Natural killer cell (primary cell): ENCODE results near the gene KIF5C. TPM values are rescaled to one million over a fixed set of nuclear protein-coding genes. Genes with fewer than 3 reads are reported as not detected.

Experiments
- ATAC-seq, 3 donors: fragments of 150-1000 bp in 2 of 3; fragments of 200-7000 bp in 1 of 3; cut with Tn5 transposase; 1 replicate in 1 of 3; 2 replicates in 2 of 3; pipeline ENCODE4 v1.10.0; 2021; ENCODE audit warnings: mild to moderate bottlenecking in 2 of 3, moderate library complexity in 2 of 3
- DNase-seq, 2 donors: peaks; one replicate each; pipeline versions ENCODE4 v3.0.0 to v3.0.0-alpha.2; 2013 to 2021; ENCODE audit warnings: mixed read lengths in 1 of 2
- H3K27ac ChIP-seq: one replicate; pipeline ENCODE4 v1.5.1; 2013; ENCODE audit warnings: mild to moderate bottlenecking, low read length
- H3K27me3 ChIP-seq: one replicate; pipeline ENCODE4 v1.6.1; 2013; ENCODE audit warnings: low read length; ENCODE audit not compliant: control insufficient read depth, insufficient read depth
- H3K36me3 ChIP-seq: one replicate; pipeline ENCODE4 v1.6.1; 2013; ENCODE audit warnings: low read length; ENCODE audit not compliant: control insufficient read depth, insufficient read depth
- H3K4me1 ChIP-seq: one replicate; pipeline ENCODE4 v1.6.1; 2013; ENCODE audit warnings: low read length; ENCODE audit not compliant: control insufficient read depth, insufficient read depth
- H3K4me3 ChIP-seq: one replicate; pipeline ENCODE4 v1.5.1; 2013; ENCODE audit warnings: low read length
- H3K9me3 ChIP-seq: one replicate; pipeline ENCODE4 v1.6.1; 2013; ENCODE audit warnings: low read length; ENCODE audit not compliant: control insufficient read depth, insufficient read depth
- H3K27ac Mint-ChIP-seq, 2 donors: one replicate each; pipeline ENCODE4 v1.8.0; 2022; ENCODE audit warnings: mild to moderate bottlenecking in 2 of 2, mixed read lengths in 2 of 2, moderate library complexity in 1 of 2
- H3K27me3 Mint-ChIP-seq, 2 donors: one replicate each; pipeline ENCODE4 v1.8.0; 2022; ENCODE audit warnings: low read depth in 2 of 2, mixed read lengths in 2 of 2
- H3K36me3 Mint-ChIP-seq: one replicate; pipeline ENCODE4 v1.8.0; 2022; ENCODE audit warnings: mixed read lengths
- H3K4me1 Mint-ChIP-seq, 2 donors: one replicate each; pipeline ENCODE4 v1.8.0; 2022; ENCODE audit warnings: mixed read lengths in 2 of 2
- H3K4me3 Mint-ChIP-seq: one replicate; pipeline ENCODE4 v1.8.0; 2022; ENCODE audit warnings: mild to moderate bottlenecking, moderate library complexity, mixed read lengths
- H3K9me3 Mint-ChIP-seq, 2 donors: one replicate each; pipeline ENCODE4 v1.8.0; 2022; ENCODE audit warnings: mixed read lengths in 2 of 2
- CTCF ChIP-seq: fragments of 200-600 bp; IDR thresholded peaks from one replicate; pipeline ENCODE4 v1.8.0; 2022; ENCODE audit warnings: antibody characterized with exemption
- WGBS: methylation state at CpG from one replicate; pipeline ENCODE4 v1.1.7; 2013; ENCODE audit warnings: missing lambda C conversion rate; ENCODE audit not compliant: insufficient coverage; 5-methylcytosine and 5-hydroxymethylcytosine counted together
- intact Hi-C: fragments of 100-400 bp; cut with micrococcal nuclease; formaldehyde crosslinking; loops from one replicate; pipeline ENCODE4 v1.14.2; 2022
- total RNA-seq, 4 donors: library from RNA; stranded (reverse); fragments of 120-200 nt in 1 of 4; gene quantifications; one replicate each; pipeline versions ENCODE4 v1.2.3 to v1.2.4, GENCODE V29; 2013 to 2022

KIF5C gene
- total RNA-seq, 3 donors from 2014 or later (not counting 1 experiment from before 2014, with no cell fraction given): 0.42 to 2.7 (median 1.8) TPM

GRCh38 chr2:148984449-148984848 is 109.4 kb downstream of the KIF5C start:
- ATAC-seq: no peak

GRCh38 chr2:148987286-148987685 is 112.3 kb downstream of the KIF5C start:
- Histone ChIP-seq H3K4me1 (no peaks in the 10 kb centered on the region), H3K27ac (no peak overlapping the region), H3K36me3 (no peaks in the 10 kb centered on the region), H3K4me3 (no peak overlapping the region), H3K9me3 (no peaks in the 10 kb centered on the region), H3K27me3 (no peaks in the 10 kb centered on the region)
- H3K9me3 Mint-ChIP-seq: no peaks in the 10 kb centered on the region
- H3K27ac Mint-ChIP-seq: no peak overlapping the region
- no peaks in the 10 kb centered on the region for H3K36me3 Mint-ChIP-seq
- H3K4me3 Mint-ChIP-seq: no peak overlapping the region
- no peak for DNase-seq
- TF ChIP-seq CTCF: no peak
- WGBS: 66% methylated on average over 6 of the region's 6 CpGs
- intact Hi-C loops: no loop called here
- H3K27me3 Mint-ChIP-seq: peaks cover 0 to 5% of the 10 kb centered on the region in 2 donors
- H3K4me1 Mint-ChIP-seq: peaks cover 5% of the 10 kb centered on the region in 2 donors
- no peak for ATAC-seq

More at GRCh38 chr2:148984449-148984848, 109.4 kb downstream of the KIF5C start:
- no peak for DNase-seq
- no peaks in the 10 kb centered on the region for H3K36me3 Mint-ChIP-seq
- Histone ChIP-seq H3K4me3 (no peak overlapping the region), H3K9me3 (no peaks in the 10 kb centered on the region), H3K36me3 (no peaks in the 10 kb centered on the region), H3K27me3 (no peaks in the 10 kb centered on the region), H3K4me1 (no peaks in the 10 kb centered on the region), H3K27ac (no peak overlapping the region)
- no peaks in the 10 kb centered on the region for H3K4me1 Mint-ChIP-seq
- TF ChIP-seq CTCF: no peak
- H3K9me3 Mint-ChIP-seq: no peaks in the 10 kb centered on the region
- H3K4me3 Mint-ChIP-seq: no peak overlapping the region
- no peak overlapping the region for H3K27ac Mint-ChIP-seq
- no peaks in the 10 kb centered on the region for H3K27me3 Mint-ChIP-seq
- intact Hi-C loops: no loop called here

- H3K36me3 ChIP-seq: no peaks in the 10 kb centered on the region
- no peaks in the 10 kb centered on the region for H3K9me3 Mint-ChIP-seq
- 91% methylated on average over 1 of the region's 1 CpG for WGBS
- H3K4me1 Mint-ChIP-seq: peaks cover 5% of the 10 kb centered on the region in 2 donors
- H3K4me1 ChIP-seq: no peaks in the 10 kb centered on the region
- no peak overlapping the region for H3K4me3 Mint-ChIP-seq
- no peaks in the 10 kb centered on the region for H3K27me3 ChIP-seq
- intact Hi-C loops: no loop called here
- H3K27me3 Mint-ChIP-seq: peaks cover 0 to 5% of the 10 kb centered on the region in 2 donors
- ATAC-seq (no peak), DNase-seq (no peak)
- no peak overlapping the region for H3K27ac ChIP-seq
- H3K9me3 ChIP-seq: no peaks in the 10 kb centered on the region
- H3K4me3 ChIP-seq: no peak overlapping the region
- H3K36me3 Mint-ChIP-seq: no peaks in the 10 kb centered on the region
- H3K27ac Mint-ChIP-seq: no peak overlapping the region
- TF ChIP-seq CTCF: no peak
These were observed 113.3 kb downstream of the KIF5C start for GRCh38 chr2:148988337-148988736.

GRCh38 chr2:148989882-148990493 is 115.0 kb downstream of the KIF5C start:
- Mint-ChIP-seq H3K27me3 (peaks cover 2 to 5% of the 10 kb centered on the region in 2 donors), H3K4me1 (peaks cover 5% of the 10 kb centered on the region in 2 donors), H3K36me3 (no peaks in the 10 kb centered on the region), H3K27ac (no peak overlapping the region), H3K9me3 (no peaks in the 10 kb centered on the region), H3K4me3 (no peak overlapping the region)
- TF ChIP-seq CTCF: peak; percentile 65
- Histone ChIP-seq H3K4me3 (no peak overlapping the region), H3K27me3 (no peaks in the 10 kb centered on the region), H3K4me1 (no peaks in the 10 kb centered on the region), H3K27ac (no peak overlapping the region), H3K9me3 (no peaks in the 10 kb centered on the region), H3K36me3 (no peaks in the 10 kb centered on the region)
- peak; percentile 23 to 78 for DNase-seq
- ATAC-seq: peak; percentile 70 to 97 (median 93)
- WGBS: 40% methylated on average over 6 of the region's 6 CpGs
- intact Hi-C loops: loop anchor here (1.0 to 10.0 kb wide), 4 partner anchors 64 to 1053 kb away; no protein-coding TSS in a partner anchor
